ENCODE results near the gene MAGI1. TPM values are rescaled to one million over a fixed set of nuclear protein-coding genes. Genes with fewer than 3 reads are reported as not detected.
"Not testable (repeated sequence)": the region's sequence is repeated elsewhere in the genome, so short reads cannot be mapped to it uniquely, and the experiment has no call there.

Gene MAGI1
- polyA plus RNA-seq, 10 donors = 9.5 to 18.3 (median 14.3) TPM

DNA sequence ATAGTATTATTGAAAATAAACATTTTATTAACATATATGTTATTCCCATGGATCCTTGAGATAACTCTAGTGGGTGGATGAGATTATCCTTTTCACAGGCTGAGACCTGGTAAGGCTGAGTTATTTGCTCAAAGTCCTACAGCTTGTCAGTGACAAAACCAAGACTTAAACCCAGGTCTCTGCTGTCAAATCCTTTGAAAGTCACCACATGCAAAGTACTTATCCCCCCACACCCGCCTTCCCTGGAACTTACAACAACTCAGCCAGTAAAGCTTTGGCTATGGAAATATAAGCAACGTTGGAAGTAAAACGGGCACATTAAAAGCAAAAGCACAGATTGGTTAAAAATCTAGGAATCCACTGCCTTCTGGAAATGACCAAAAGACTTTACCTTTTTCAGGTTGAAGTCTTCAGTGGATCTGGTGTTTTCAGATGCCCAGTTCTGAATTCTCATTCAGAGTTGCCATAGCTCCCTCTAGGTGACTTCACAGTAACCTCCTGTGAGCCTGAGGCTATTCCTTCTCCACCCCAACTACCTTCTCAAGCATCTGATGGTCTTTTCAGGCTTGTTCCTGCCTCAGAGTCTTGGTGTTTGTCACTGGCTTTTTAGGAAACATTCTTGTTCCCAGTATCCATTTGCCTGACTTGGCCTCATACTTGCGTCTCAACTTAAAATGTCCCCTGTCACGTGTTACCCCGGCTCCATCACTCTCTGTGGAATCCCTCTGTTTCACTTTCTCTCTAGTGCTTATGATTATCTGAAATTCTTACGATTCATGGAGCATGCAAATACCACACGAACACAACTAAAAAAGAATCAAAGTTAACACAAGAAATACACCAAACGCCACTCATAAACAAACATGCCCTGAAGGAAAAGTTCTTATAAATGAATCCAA lies 131.2 kb downstream of the MAGI1 start:
- DNase-seq = no peak

DNA sequence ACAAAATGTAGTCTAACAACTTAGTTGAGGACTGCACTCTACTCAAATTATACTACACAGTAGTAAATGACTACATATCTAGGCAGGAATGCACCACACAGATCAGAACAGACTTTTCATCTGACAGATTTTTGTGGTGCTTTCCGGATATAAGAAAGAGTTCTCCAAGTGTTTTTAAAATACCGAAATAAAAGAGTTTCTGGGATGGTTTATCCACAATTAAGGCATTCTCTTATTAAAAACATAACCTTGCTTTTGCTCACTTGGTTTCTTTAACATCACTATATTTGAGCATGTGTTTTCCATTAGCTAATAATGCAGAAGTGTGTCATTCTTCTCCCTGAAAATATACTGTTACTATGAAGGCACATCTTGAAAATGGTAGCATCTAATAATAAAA lies 132.9 kb downstream of the MAGI1 start:
- DNase-seq = no peak

DNA sequence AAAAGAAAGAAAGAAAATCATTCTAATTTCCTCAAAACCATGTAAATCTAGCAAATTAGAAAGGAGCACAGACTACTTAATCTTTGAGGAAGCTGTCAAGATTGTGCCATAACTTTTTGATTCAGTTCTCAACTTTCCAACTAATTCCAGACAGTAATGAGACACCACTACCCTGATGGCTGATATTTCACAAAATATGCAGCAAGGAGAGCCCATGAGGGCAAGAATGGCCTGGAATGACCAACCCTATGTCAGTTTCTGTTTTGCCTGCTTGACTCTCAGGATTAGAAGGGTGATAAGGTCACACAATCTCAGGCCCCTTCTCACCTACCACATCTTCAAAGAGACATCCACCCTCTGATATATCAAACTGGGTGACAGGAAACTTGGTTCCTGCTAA lies 134.7 kb downstream of the MAGI1 start:
- no peak for DNase-seq

DNA sequence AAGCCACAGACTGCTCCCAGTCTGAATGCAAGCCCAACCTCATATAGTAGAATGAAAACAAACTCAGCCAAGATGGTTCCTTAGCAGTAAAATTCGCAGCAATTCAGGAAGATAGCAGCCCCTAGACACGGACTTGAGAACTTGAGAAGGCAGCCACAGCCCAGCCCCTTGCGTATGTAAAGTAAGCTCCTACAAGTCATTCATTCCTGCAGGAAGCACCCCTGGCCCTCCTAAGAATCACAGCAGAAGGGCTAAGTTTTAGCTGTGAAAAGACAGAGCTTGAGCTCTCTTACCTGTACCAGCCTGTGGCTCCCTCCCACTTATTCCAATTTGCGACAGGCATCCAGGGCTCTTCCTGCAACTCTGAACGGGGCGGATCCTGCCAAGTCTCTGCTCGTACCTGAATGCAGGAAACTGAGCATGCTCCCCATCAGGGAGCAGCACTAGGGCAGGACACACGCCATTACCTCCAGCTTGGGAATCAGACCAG lies 136.4 kb downstream of the MAGI1 start:
- DNase-seq = no peak

DNA sequence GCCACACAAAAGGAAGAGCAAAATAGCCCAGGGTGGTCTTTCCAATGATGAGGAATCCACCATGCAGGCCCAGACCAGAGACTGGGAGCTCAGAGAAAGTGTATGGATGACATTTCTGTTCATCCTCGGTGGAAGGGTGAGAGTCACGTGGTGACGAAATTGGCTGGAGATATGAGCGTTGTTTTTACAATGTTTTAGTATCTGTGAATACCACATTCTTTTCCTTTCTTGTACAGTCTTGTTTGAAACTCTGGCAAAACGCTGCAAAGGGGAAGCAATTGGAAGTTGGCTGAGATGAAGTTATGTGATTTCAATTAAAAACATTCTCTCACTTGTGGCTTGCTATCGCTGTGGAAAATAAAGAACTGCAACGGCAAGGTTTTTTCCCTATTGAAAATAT lies 137.5 kb downstream of the MAGI1 start:
- DNase-seq = no peak

DNA sequence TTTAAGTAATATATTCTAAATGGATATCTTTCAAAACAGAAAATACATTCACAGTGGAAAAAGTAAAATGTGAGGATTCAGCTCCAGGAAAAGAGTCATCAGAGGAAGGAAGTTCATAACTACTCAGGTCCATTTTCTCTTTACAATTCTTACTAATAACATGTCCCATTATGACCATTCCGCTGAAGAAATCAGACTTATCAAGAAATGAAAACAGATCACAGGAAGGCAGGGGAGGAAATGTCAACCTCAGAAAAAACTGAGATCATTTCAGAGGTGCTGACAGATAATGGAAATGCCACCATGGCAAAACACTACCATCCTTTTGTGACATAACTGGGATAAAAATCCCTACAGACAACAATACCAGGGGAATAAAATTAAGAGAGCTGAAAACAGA lies 139.5 kb downstream of the MAGI1 start:
- no peak for DNase-seq

DNA sequence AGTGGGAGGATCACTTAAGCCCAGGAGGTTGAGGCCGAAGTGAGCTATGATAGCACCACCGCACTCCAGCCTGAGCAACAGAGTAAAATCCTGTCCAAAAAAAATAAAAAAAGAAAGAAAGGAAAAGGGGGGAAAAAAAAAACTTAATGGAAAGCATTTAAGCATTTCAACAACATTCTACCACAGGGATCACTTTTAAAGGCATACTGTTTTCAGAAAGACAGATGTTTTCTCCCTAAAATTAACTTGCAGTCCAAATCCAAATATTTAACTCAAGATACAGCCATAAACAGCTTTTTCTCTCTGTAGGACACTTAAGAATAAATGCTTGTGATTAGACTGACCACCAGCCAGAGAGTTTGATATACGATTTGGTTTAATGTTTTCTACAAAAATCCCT lies 141.0 kb downstream of the MAGI1 start:
- peak in 1 of 3 donors; percentile 43 for DNase-seq

DNA sequence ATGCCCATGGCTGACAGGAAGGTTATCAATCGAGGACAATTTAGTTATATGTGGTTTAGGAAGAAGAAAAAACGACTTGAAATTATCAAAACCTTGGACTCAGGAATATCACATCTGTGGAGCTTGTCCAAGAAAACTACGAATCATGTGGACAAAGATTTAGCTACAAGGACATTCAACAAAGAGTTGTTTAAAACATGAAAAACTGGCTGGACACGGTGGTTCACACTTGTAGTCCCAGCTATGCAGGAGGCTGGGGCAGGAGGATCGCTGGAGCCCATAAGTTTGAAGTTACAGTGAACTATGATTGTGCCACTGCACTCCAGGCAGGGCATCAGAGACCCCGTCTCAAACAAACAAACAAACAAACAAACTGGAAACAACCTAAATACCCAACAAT lies 142.4 kb downstream of the MAGI1 start:
- no peak for DNase-seq

DNA sequence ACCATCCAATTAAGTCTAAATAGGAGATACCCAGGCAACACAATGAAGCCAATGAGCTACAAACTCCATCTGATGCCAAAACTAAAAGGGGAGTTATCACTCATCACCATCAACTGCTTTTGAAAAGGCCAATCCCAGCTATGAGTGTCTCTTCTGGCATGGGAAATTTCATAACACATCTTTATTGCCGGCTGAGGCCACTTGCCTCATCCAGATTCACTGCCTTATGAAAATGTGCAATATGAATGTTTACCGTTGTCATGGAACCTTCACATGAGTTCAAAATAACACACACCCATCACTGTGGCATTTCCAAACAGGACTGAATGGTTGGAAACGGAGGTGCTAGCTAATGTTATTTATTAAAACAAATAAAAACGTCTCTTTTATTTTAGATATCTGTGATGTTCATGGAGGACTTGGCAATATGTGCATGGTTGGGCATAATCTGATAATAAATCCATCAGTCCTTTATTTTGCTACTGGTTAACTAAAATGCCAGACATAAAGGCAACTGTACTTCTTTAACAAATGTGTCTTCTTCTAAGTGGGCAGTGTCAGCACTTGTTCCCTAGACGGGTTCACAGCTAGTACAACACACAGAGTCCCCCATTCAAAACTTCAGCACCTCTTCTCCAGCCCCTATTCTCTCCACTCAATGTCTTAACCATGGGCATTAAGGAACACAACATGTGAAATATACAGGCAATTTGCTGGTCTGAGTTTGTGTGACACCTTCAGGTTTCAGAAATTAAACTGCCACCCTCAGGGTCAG lies 143.9 kb downstream of the MAGI1 start:
- DNase-seq = peak in 1 of 3 donors; percentile 32

DNA sequence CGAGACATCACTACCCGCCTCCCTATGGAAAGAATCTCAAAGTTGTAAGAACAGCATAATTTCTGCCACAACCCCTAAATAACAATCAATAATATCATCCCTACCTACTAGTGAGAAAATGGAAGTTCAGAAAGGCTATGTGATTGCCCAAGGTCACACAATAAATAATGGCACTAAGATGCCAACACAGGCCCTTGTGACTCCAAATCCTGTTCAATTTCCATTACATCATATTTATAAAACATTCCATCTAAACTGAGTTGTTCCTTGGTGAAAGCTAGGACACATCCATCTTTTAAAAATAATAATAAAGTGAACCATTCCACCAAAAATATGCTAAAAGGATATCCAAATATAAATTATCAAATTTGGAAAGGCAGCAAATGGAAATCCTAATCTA lies 144.6 kb downstream of the MAGI1 start:
- no peak for DNase-seq

DNA sequence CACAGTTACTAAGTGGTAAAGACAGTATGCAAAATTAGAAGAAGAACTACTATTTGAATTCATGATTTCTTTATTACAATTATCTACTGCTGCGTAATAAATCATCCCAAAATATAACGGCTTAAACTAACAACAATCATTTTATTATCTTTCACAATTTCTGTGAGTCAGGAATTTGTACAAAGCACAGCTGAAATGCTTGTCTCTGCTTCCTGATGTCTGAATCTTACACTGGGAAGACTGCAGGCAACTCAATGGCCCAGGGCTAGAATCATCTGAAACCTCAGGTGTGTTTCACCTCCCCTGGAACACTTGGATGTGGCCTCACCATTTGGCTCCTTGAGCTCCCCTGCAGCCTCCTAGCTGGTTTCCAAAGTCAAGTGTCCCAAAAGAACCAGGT lies 145.1 kb downstream of the MAGI1 start:
- DNase-seq = no peak

DNA sequence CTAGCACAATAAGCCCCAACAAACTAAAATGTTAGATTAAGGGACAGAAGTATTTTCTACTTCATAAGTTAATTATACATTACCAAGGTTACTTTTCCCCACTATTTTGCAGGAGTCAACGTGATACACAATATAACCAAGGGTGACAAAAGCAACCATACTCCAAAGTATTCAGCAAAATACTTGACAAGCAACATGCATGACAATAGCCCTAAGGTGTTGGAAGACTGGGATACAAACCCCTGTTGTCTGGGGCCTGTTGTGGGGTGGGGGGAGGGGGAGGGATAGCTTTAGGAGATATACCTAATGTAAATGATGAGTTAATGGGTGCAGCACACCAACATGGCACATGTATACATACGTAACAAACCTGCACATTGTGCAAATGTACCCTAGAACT lies 147.2 kb downstream of the MAGI1 start:
- DNase-seq = not testable (repeated sequence)

DNA sequence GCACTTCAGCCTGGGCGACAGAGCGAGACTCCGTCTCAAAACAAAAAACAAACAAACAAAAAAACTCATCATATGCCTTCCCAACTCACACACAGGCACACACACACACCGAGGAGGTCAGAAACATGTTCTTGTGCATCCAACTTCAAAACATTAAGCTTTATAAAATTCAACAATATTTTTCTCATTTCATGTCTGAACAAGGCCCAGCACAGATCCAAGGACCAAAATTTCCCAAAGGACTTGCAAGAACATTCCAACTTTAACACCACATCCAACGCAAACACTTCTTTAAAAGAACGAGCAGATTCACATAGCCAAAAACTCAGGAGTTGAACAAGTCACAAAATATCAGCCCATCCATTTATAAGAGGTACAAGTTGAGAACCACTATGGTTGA lies 148.4 kb downstream of the MAGI1 start:
- no peak for DNase-seq

DNA sequence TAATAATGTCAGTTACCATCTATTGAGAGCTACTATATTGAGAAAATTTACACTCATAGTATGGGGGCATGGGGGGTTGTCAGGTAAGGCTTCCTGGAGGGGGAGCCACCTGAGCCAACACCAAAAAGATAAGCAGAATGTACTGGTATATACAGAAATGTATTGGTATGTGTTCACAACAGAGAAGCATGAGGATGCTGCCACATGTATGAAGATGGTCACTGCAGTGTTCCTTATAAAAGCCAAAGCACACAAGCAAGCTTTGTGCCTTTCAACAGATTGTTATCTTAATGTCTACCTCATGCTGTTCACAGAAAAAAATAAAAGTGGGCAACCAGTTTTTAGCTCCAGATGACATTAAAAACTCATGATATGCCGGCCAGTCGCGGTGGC lies 149.0 kb downstream of the MAGI1 start:
- no peak for DNase-seq

DNA sequence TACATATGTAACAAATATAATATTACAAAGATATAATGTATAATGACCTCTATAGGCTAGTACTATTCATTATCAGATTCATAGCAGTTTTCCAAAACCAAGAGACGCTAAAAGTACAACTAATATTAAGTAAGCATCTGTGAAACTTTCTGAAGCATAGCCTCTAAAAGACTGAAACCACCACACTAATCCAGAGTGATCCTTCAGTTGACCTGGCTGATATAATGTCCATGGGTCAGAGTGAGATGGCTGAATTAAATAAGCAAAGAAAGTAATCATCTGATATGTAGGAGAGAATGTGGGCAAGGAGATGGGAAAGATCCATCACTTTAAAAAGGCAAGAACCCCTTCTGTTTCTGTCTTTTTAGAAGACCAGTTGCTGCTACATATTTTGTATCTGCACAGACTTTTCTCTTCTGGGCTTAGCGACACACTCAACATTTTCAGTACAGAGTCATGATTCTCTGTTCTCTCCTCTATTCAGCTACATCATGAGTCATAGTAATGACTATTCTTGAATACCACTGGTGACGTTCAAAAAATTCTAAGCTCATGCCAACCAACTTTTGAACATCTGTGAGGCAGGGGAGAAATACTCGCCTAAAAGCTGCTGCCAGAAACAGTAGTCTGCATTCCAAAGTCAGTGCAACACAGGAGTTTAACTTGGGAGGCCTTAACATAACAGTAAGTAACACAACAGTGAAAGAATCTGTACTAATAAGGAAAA lies 149.6 kb downstream of the MAGI1 start:
- peak in 1 of 3 donors; percentile 91 for DNase-seq

DNA sequence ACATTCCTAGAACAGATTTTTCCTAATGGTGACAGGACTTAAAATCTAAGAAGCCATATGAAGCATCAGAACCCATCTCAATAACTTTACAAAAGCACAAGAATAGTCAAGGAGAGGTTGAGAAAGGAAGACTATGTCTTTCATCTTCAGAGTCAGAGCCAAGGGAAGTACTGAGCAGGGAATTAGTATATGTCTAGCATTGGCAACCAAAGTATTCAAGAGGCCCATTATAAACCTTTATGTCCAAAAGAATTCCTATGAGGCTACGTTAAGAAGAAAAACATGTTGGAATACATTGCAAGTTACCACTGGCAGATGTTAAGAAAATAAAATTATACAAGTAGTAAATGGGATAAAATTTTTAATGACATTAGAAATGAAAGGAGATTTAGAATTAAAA lies 150.5 kb downstream of the MAGI1 start:
- peak in 1 of 3 donors; percentile 47 for DNase-seq

DNA sequence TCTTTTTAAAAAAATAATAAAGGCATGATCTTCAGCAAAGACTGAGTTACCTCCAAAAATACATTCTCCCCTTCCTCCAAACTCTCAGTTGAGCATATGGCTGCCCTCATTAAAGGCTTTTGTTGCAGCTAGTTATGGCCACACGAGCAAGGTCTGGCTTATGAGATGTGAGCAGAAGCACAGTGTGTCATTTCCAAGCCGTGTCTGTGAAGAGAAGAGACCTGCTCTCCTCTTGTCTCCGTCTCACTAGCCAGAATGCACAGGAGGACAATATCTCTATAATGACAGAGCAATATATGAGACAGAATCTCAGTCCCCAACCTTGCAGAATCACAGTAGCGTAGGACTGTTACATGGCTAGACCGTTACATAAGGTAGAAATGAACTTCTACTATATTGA lies 152.3 kb downstream of the MAGI1 start:
- no peak for DNase-seq

DNA sequence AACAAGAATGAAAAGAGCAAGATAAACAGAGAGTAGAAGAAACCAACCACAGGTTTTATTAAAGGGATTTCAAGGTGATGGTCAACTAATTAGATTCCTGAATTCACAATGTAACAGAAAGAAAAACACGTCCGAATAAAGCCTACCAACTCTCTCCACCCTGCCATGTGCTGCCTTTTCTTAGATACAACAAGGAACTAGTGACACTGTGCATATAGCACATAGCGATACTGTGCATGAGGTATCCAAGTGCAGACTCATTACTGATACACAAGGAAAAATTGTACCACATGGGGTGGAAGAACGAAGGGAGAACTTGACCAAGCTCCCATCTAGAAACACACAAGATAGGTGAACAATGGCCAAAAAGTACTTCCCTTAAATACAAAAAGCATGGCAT lies 154.6 kb downstream of the MAGI1 start:
- no peak for DNase-seq

DNA sequence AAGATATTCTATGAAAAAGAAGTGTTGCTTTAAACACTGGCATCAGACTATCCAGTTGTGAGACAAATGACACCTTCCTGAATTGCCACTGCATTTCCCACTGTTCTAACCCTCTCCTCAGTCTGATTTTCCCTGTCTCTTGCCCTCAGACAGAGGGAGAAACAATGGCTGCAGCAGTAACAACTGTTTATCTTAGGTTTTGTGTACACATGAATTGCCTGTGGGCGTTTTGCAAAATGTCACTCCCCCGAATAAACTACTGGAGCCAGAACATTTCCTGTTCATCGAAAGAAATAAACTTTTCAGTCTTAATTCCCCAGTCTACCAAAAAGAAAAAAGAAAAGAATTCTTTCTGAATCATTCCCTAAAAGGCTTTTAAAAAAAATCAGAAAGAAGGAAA lies 155.1 kb downstream of the MAGI1 start:
- DNase-seq = no peak

DNA sequence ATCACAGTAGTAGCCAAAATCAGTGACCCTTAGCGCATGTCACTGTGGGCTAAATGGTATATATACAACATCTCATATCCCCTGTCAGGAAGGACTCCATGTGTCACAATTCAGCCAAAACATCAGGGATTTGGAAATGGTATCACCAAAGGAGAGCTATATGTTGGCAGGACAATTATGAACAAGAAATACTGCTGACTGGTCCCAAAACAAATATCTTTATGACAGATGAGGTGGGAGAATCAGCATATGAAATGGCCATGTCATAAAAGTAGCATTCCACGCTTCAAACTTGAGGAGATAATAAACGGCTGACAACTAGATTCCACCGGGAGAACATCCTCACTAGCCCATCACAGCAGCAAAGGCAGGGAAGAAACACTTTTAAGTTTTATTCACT lies 158.4 kb downstream of the MAGI1 start:
- DNase-seq = no peak

DNA sequence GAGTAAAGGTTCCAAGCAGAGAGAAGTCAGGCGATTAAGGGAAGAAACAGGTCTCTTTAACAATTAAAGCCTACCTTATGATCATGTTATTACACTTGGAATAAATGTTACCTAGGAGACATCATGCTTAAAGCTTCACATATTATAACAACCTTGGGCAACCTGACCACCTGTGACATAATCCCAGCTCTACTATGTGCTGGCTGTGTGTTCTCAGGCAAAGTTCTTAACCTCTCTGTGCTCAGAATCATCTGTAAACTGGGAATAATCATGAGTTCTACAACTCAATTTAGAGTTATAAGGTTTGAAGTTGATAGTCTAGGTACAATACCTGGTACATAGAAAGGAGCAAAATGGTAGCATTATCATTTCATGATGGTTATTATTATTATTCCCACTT lies 159.3 kb downstream of the MAGI1 start:
- DNase-seq = no peak

DNA sequence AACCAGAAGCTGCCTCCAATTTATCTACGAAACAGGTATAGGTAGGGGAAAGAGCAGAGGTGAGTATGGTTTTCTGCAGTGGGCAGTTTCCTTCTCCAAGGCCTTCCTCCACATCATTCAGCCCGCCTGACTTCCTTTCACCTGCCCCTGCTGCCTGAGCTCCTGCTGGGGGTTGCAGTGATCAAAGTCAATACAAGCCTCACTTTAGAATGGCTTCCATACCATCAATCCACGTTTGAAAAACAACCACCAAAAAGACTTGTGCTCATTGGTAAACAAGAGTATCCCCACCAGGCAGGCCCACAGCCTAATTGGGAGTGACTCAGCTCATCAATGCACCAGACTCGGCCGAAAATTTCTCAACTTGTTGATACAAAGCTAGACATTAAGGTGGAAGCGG lies 159.9 kb downstream of the MAGI1 start:
- no peak for DNase-seq

Measured in muscle of back (tissue), 11 donors.